T47D (cell line): Measurements from ENCODE around the gene TMEM219.
"Not testable (repeated sequence)": the region's sequence is repeated elsewhere in the genome, so short reads cannot be mapped to it uniquely, and the experiment has no call there.

Experiments used
- DNase-seq, 2 experiments: peaks; one replicate each; pipeline versions ENCODE4 v3.0.0 to v3.0.0-alpha.2; 2011 to 2012; ENCODE audit warnings: low read depth in 1 of 2, low spot score in 1 of 2
- JUND ChIP-seq: IDR thresholded peaks from 2 replicates; pipeline ENCODE4 v1.6.1; 2012; ENCODE audit warnings: low read depth
- in situ Hi-C: cut with HindIII; loops from 2 replicates; pipeline ENCODE4 v1.10.0; 2016; ENCODE audit warnings: low sequenced_read_pairs, low pct_unique_long_range_greater_than_20kb

The TMEM219 gene

GRCh38 chr16:30009085-30009862 lies 47.4 kb downstream of the TMEM219 start:
- in situ Hi-C loops = no loop called here
- DNase-seq = no peak
- no peak for TF ChIP-seq JUND

- in situ Hi-C loops = no loop called here
- TF ChIP-seq JUND = no peak
- DNase-seq = no peak
These were observed 48.3 kb downstream of the TMEM219 start for GRCh38 chr16:30009990-30010843.

- peak in 1 of 2 experiments; percentile 35 for DNase-seq
- TF ChIP-seq JUND = no peak
- in situ Hi-C loops = no loop called here
These were observed 49.2 kb downstream of the TMEM219 start, which contains the start of gene DOC2A for GRCh38 chr16:30010844-30011713. Gene DOC2A, minus strand, starts transcription at chr16:30011027. Its CDS starts 805 bp downstream, at chr16:30010222.

GRCh38 chr16:30011714-30012504 lies 50.0 kb downstream of the TMEM219 start:
- TF ChIP-seq JUND = no peak
- in situ Hi-C loops = no loop called here
- no peak for DNase-seq

GRCh38 chr16:30012598-30012997 lies 50.7 kb downstream of the TMEM219 start:
- DNase-seq, in situ Hi-C loops: not testable (repeated sequence)

- in situ Hi-C loops = not testable (repeated sequence)
These were observed 53.6 kb downstream of the TMEM219 start for GRCh38 chr16:30015450-30015849.

GRCh38 chr16:30016555-30017276 lies 54.8 kb downstream of the TMEM219 start:
- DNase-seq = no peak
- in situ Hi-C loops = no loop called here
- no peak for TF ChIP-seq JUND

More at GRCh38 chr16:30015450-30015849, 53.6 kb downstream of the TMEM219 start:
- DNase-seq = not testable (repeated sequence)

GRCh38 chr16:30017277-30017656 lies 55.4 kb downstream of the TMEM219 start:
- TF ChIP-seq JUND = no peak
- DNase-seq = no peak
- in situ Hi-C loops = no loop called here

GRCh38 chr16:30017937-30018336 lies 56.1 kb downstream of the TMEM219 start:
- DNase-seq, in situ Hi-C loops: not testable (repeated sequence)

- no peak for DNase-seq
- in situ Hi-C loops = no loop called here
- TF ChIP-seq JUND = no peak
These were observed 56.9 kb downstream of the TMEM219 start for GRCh38 chr16:30018731-30019158.
